Stimulated activated CD8-positive, alpha-beta memory T cell treated with anti-CD3 and anti-CD28 coated beads, Interleukin-15, amount 100 ng/mL, for 1 hour (primary cell): Measurements from ENCODE around the gene ALPL.

Experiments used
- DNase-seq: peaks from one replicate; pipeline ENCODE4 v3.0.0-alpha.2; 2020; ENCODE audit warnings: low read depth

Gene ALPL

GRCh38 chr1:21618561-21619374 is 109.5 kb downstream of the ALPL start:
- DNase-seq: no peak

GRCh38 chr1:21619375-21619947 is 110.2 kb downstream of the ALPL start:
- no peak for DNase-seq

GRCh38 chr1:21620011-21620410 is 110.8 kb downstream of the ALPL start:
- no peak for DNase-seq

- DNase-seq: no peak
These were observed 111.3 kb downstream of the ALPL start for GRCh38 chr1:21620496-21620895.

- DNase-seq: no peak
These were observed 111.8 kb downstream of the ALPL start for GRCh38 chr1:21621051-21621450.

GRCh38 chr1:21621761-21622436 is 112.7 kb downstream of the ALPL start:
- no peak for DNase-seq

GRCh38 chr1:21622466-21623315 is 113.5 kb downstream of the ALPL start:
- peak; percentile 4 for DNase-seq

GRCh38 chr1:21623410-21623961 is 114.3 kb downstream of the ALPL start:
- no peak for DNase-seq

GRCh38 chr1:21624571-21625389 is 115.6 kb downstream of the ALPL start:
- DNase-seq: no peak

- DNase-seq: no peak
These were observed 116.4 kb downstream of the ALPL start for GRCh38 chr1:21625390-21626190.

- no peak for DNase-seq
These were observed 117.7 kb downstream of the ALPL start for GRCh38 chr1:21626921-21627339.
